H9 (cell line): ENCODE data around the gene DPY19L3. TPM values are rescaled to one million over a fixed set of nuclear protein-coding genes. Genes with fewer than 3 reads are reported as not detected.

ENCODE experiments used
- DNase-seq: peaks from one replicate; pipeline ENCODE4 v3.0.0-alpha.2; 2017
- H2AFZ ChIP-seq: one replicate; pipeline ENCODE4 v1.6.1; 2013; ENCODE audit warnings: mild to moderate bottlenecking, low read length, control low read depth, moderate library complexity
- H2AK5ac ChIP-seq: 2 replicates; pipeline ENCODE4 v1.6.1; 2013; ENCODE audit warnings: low read length, control low read depth, mixed read lengths; ENCODE audit not compliant: insufficient read length
- H2BK120ac ChIP-seq: one replicate; pipeline ENCODE4 v1.6.1; 2013; ENCODE audit warnings: low read depth, mild to moderate bottlenecking, low read length, control low read depth, inconsistent platforms; ENCODE audit not compliant: poor library complexity, severe bottlenecking
- H2BK12ac ChIP-seq: 2 replicates; pipeline ENCODE4 v1.6.1; 2013; ENCODE audit warnings: low read length, control low read depth, mixed read lengths, low read depth; ENCODE audit not compliant: insufficient read length
- H2BK15ac ChIP-seq: 2 replicates; pipeline ENCODE4 v1.6.1; 2013; ENCODE audit warnings: low read depth, low read length, control low read depth
- H2BK20ac ChIP-seq: one replicate; pipeline ENCODE4 v1.6.1; 2013; ENCODE audit warnings: low read depth, mild to moderate bottlenecking, low read length, control low read depth, inconsistent platforms; ENCODE audit not compliant: poor library complexity, severe bottlenecking
- H2BK5ac ChIP-seq: 2 replicates; pipeline ENCODE4 v1.6.1; 2013; ENCODE audit warnings: low read length, control low read depth, mixed read lengths; ENCODE audit not compliant: insufficient read length
- H3K14ac ChIP-seq: 2 replicates; pipeline ENCODE4 v1.6.1; 2013; ENCODE audit warnings: low read length, control low read depth; ENCODE audit not compliant: insufficient read depth
- H3K18ac ChIP-seq: 2 replicates; pipeline ENCODE4 v1.6.1; 2013; ENCODE audit warnings: low read depth, mild to moderate bottlenecking, mixed read lengths, low read length, control low read depth; ENCODE audit not compliant: insufficient read length
- H3K23ac ChIP-seq: 2 replicates; pipeline ENCODE4 v1.6.1; 2013; ENCODE audit warnings: low read length, control low read depth, mixed read lengths, low read depth; ENCODE audit not compliant: insufficient read length
- H3K23me2 ChIP-seq: 2 replicates; pipeline ENCODE4 v1.6.1; 2013; ENCODE audit warnings: low read depth, mild to moderate bottlenecking, mixed read lengths, low read length, control low read depth; ENCODE audit not compliant: insufficient read length, poor library complexity, severe bottlenecking
- H3K27ac ChIP-seq: 2 replicates; pipeline ENCODE4 v1.5.1; 2013; ENCODE audit warnings: low read length, control low read depth, mixed read lengths, low read depth; ENCODE audit not compliant: insufficient read length
- H3K27me3 ChIP-seq: 2 replicates; pipeline ENCODE4 v1.6.1; 2013; ENCODE audit warnings: low read length, control low read depth, inconsistent platforms; ENCODE audit not compliant: insufficient read depth
- H3K4ac ChIP-seq: 2 replicates; pipeline ENCODE4 v1.6.1; 2013; ENCODE audit warnings: low read depth, mild to moderate bottlenecking, control low read depth, inconsistent platforms, low read length, moderate library complexity
- H3K4me1 ChIP-seq: 2 replicates; pipeline ENCODE4 v1.6.1; 2013; ENCODE audit warnings: low read length, control low read depth, inconsistent platforms; ENCODE audit not compliant: insufficient read depth
- H3K4me2 ChIP-seq: 2 replicates; pipeline ENCODE4 v1.6.1; 2013; ENCODE audit warnings: low read length, control low read depth, mixed read lengths; ENCODE audit not compliant: insufficient read length, insufficient read depth
- H3K56ac ChIP-seq: 2 replicates; pipeline ENCODE4 v1.6.1; 2013; ENCODE audit warnings: low read depth, mild to moderate bottlenecking, mixed read lengths, low read length, control low read depth; ENCODE audit not compliant: insufficient read length
- H3K79me1 ChIP-seq: 2 replicates; pipeline ENCODE4 v1.6.1; 2013; ENCODE audit warnings: low read depth, mild to moderate bottlenecking, moderate library complexity, low read length, control low read depth, inconsistent platforms; ENCODE audit not compliant: insufficient read depth, poor library complexity, severe bottlenecking
- H3K79me2 ChIP-seq: 2 replicates; pipeline ENCODE4 v1.6.1; 2013; ENCODE audit warnings: low read length, control low read depth, inconsistent platforms; ENCODE audit not compliant: insufficient read depth
- H3K9ac ChIP-seq: 2 replicates; pipeline ENCODE4 v1.6.1; 2013; ENCODE audit warnings: low read length, control low read depth, mixed read lengths; ENCODE audit not compliant: insufficient read length; ENCODE audit errors: extremely low read depth
- H3K9me3 ChIP-seq: one replicate; pipeline ENCODE4 v1.6.1; 2013; ENCODE audit warnings: low read depth, low read length, inconsistent platforms; ENCODE audit not compliant: control insufficient read depth
- H3T11ph ChIP-seq: one replicate; pipeline ENCODE4 v1.6.1; 2013; ENCODE audit warnings: mild to moderate bottlenecking, low read length, control low read depth, inconsistent platforms
- H4K20me1 ChIP-seq: one replicate; pipeline ENCODE4 v1.6.1; 2013; ENCODE audit not compliant: control insufficient read depth, insufficient read length, insufficient read depth
- H4K5ac ChIP-seq: 2 replicates; pipeline ENCODE4 v1.6.1; 2013; ENCODE audit warnings: low read depth, mild to moderate bottlenecking, mixed read lengths, low read length, control low read depth; ENCODE audit not compliant: insufficient read length
- H4K8ac ChIP-seq: replicated peaks from 2 replicates; pipeline ENCODE4 v1.6.1; 2013; ENCODE audit warnings: low read length, control low read depth, mixed read lengths, low read depth; ENCODE audit not compliant: insufficient read length
- H4K91ac ChIP-seq: 2 replicates; pipeline ENCODE4 v1.6.1; 2013; ENCODE audit warnings: low read depth, mild to moderate bottlenecking, moderate library complexity, mixed read lengths, low read length, control low read depth; ENCODE audit not compliant: insufficient read length
- H3K27ac Mint-ChIP-seq, 3 experiments: 2 replicates in 2 of 3; 3 replicates in 1 of 3; pipeline ENCODE4 v1.8.0; 2020 to 2021; ENCODE audit warnings: mixed read lengths in 3 of 3, mild to moderate bottlenecking in 1 of 3, moderate library complexity in 1 of 3
- H3K27me3 Mint-ChIP-seq: 2 replicates; pipeline ENCODE4 v1.8.0; 2021; ENCODE audit warnings: low read depth, mild to moderate bottlenecking, moderate library complexity, mixed read lengths
- H3K36me3 Mint-ChIP-seq, 3 experiments: 2 replicates in 2 of 3; 3 replicates in 1 of 3; pipeline ENCODE4 v1.8.0; 2020 to 2021; ENCODE audit warnings: low read depth in 3 of 3, mixed read lengths in 3 of 3; ENCODE audit not compliant: insufficient read depth in 1 of 3
- H3K4me1 Mint-ChIP-seq, 2 experiments: 2 replicates each; pipeline ENCODE4 v1.8.0; 2020; ENCODE audit warnings: mixed read lengths in 2 of 2
- H3K4me3 Mint-ChIP-seq, 2 experiments: 2 replicates in 1 of 2; 3 replicates in 1 of 2; pipeline ENCODE4 v1.8.0; 2020 to 2021; ENCODE audit warnings: mild to moderate bottlenecking in 2 of 2, mixed read lengths in 2 of 2, moderate library complexity in 1 of 2
- H3K9me3 Mint-ChIP-seq, 2 experiments: 2 replicates in 1 of 2; 3 replicates in 1 of 2; pipeline ENCODE4 v1.8.0; 2020; ENCODE audit warnings: mild to moderate bottlenecking in 2 of 2, mixed read lengths in 2 of 2, moderate library complexity in 1 of 2
- WGBS: extraction: QIAGEN DNeasy Blood & Tissue Kit; methylation state at CpG from one replicate; pipeline ENCODE4 v1.1.7; 2013; ENCODE audit warnings: missing lambda C conversion rate, low lambda C conversion rate, mixed read lengths; ENCODE audit not compliant: insufficient read length; ENCODE audit errors: extremely low coverage; 5-methylcytosine and 5-hydroxymethylcytosine counted together
- total RNA-seq: library from RNA; stranded (reverse); gene quantifications from 2 replicates; pipeline ENCODE4 v1.2.1, GENCODE V29; 2021
- TF ChIP-seq, protein P1 (sequence below): fragments of 200-600 bp; sonication (generic); conservative IDR thresholded peaks from 3 replicates; pipeline ENCODE4 v1.8.0; 2021; ENCODE audit warnings: antibody characterized with exemption, mild to moderate bottlenecking

Gene DPY19L3
- total RNA-seq, 1 experiment from 2014 or later: 54.5 TPM

DNA sequence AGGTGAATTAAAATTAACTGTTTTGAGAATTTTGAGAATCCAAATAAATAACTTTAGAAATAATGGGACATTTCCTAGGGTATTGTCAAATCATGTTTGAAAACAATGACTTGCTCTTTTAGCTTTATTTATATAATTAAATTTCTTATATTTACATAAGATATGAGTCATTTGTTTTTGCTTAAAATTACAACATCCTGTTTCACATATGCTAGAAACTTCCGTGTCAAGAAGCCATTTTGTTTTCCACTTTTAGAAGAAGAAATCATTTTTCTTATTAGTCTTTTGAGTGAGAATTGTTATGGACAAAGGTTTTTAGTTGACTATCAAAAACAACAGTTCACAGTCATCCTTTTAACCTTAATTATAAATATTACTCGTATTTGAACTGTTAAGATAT is 48.2 kb downstream of the DPY19L3 start:
- Histone ChIP-seq H2BK20ac (no peak overlapping the region), H3K4me1 (no peaks in the 10 kb centered on the region), H4K8ac (no peak overlapping the region), H3K79me1 (no peaks in the 10 kb centered on the region), H2BK5ac (no peak overlapping the region), H2AFZ (no peak overlapping the region), H3K9me3 (no peaks in the 10 kb centered on the region), H2AK5ac (no peak overlapping the region), H4K20me1 (no peaks in the 10 kb centered on the region), H3K4ac (no peak overlapping the region), H4K5ac (no peak overlapping the region), H3K23ac (no peak overlapping the region), H3K27ac (no peak overlapping the region), H3K18ac (no peak overlapping the region), H2BK12ac (no peak overlapping the region), H2BK15ac (no peak overlapping the region), H3K23me2 (no peaks in the 10 kb centered on the region), H3K56ac (no peak overlapping the region), H4K91ac (no peak overlapping the region), H3K14ac (no peak overlapping the region), H3K79me2 (no peaks in the 10 kb centered on the region), H3K9ac (no peak overlapping the region), H3K4me2 (no peak overlapping the region), H3T11ph (no peak overlapping the region), H3K27me3 (no peaks in the 10 kb centered on the region), H2BK120ac (no peak overlapping the region)
- Mint-ChIP-seq H3K4me1 (no peaks in the 10 kb centered on the region), H3K4me3 (no peak overlapping the region), H3K9me3 (no peaks in the 10 kb centered on the region), H3K27ac (no peak overlapping the region), H3K27me3 (no peaks in the 10 kb centered on the region), H3K36me3 (peaks cover 15 to 50% (median 42%) of the 10 kb centered on the region in 3 experiments; a peak in 6 of 7 replicates)
- TF ChIP-seq, protein P1, sequence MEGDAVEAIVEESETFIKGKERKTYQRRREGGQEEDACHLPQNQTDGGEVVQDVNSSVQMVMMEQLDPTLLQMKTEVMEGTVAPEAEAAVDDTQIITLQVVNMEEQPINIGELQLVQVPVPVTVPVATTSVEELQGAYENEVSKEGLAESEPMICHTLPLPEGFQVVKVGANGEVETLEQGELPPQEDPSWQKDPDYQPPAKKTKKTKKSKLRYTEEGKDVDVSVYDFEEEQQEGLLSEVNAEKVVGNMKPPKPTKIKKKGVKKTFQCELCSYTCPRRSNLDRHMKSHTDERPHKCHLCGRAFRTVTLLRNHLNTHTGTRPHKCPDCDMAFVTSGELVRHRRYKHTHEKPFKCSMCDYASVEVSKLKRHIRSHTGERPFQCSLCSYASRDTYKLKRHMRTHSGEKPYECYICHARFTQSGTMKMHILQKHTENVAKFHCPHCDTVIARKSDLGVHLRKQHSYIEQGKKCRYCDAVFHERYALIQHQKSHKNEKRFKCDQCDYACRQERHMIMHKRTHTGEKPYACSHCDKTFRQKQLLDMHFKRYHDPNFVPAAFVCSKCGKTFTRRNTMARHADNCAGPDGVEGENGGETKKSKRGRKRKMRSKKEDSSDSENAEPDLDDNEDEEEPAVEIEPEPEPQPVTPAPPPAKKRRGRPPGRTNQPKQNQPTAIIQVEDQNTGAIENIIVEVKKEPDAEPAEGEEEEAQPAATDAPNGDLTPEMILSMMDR: no peak
- WGBS: no CpG with 5 or more reads among the region's 2 CpGs
- DNase-seq: no peak
